K562 (cell line): ENCODE data around the gene AMH. TPM values are rescaled to one million over a fixed set of nuclear protein-coding genes. Genes with fewer than 3 reads are reported as not detected.

Source experiments
- polyA plus RNA-seq, 8 experiments: library from polyadenylated mRNA; depleted of rRNA in 4 of 8; stranded (reverse) in 5 of 8; unstranded in 3 of 8; fragments of >200 nt; fragmentation: Nextera tagmentation in 2 of 8; fragmentation: Illumina TruSeq in 1 of 8; extraction: Ambion mirVana in 2 of 8; extraction: Trizol in 1 of 8; gene quantifications; 2 replicates each; pipeline versions ENCODE4 v1.2.1 to v1.2.3, GENCODE V29; 2011 to 2014; ENCODE audit warnings: inconsistent platforms in 1 of 8, missing spikeins in 1 of 8
- total RNA-seq, 7 experiments: library from RNA; depleted of rRNA in 6 of 7; stranded (reverse); fragments of >200 nt in 6 of 7; fragmentation: Illumina TruSeq in 2 of 7; extraction: Trizol in 2 of 7; gene quantifications; 2 replicates each; pipeline versions ENCODE4 v1.2.1 to v1.2.3, GENCODE V29; 2011 to 2021; ENCODE audit warnings: low replicate concordance in 1 of 7
- TF ChIP-seq, protein P1 (sequence below): fragments of 450-650 bp; IDR thresholded peaks from 2 replicates; pipeline ENCODE4 v1.6.1; 2016; ENCODE audit warnings: mild to moderate bottlenecking, moderate library complexity

AMH gene
- total and polyA plus RNA-seq, 9 of the 15 experiments (the other 6 are each of a cell fraction or from before 2014, with no cell fraction given) = 0.29 to 27.4 (median 2.6) TPM; not detected in 2

DNA sequence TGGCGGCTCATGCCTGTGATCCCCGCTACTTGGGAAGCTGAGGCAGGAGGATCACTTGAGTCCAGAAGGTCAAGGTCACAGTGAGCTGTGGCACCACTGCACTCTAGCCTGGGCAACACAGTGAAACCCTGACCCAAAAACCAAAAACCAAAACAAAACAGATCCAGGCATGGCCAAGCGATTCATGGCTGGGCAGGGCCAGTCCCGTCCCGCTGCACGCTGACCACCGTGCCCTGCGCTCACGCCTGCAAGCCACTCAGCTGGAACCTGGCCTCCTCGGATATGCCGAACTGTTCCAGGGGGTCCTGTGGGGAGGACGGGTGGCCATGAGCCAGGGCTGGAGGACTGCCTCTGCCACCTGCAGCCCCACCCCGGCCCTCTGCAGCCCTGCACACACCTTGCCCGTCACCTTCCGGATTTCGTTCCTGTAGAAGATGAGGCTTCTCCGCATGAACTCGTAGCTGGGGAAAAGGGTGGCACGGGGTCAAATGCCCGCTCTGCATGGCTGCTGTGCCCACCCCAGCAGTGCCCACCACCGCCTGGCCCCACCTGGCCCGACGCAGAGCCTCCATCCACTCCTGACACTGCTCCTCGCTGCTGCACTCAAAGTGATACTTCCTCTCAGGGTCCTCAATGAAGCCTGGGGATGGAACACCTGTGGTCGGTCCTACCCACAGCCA lies 15.4 kb upstream of the AMH start (continued):
- TF ChIP-seq, protein P1, sequence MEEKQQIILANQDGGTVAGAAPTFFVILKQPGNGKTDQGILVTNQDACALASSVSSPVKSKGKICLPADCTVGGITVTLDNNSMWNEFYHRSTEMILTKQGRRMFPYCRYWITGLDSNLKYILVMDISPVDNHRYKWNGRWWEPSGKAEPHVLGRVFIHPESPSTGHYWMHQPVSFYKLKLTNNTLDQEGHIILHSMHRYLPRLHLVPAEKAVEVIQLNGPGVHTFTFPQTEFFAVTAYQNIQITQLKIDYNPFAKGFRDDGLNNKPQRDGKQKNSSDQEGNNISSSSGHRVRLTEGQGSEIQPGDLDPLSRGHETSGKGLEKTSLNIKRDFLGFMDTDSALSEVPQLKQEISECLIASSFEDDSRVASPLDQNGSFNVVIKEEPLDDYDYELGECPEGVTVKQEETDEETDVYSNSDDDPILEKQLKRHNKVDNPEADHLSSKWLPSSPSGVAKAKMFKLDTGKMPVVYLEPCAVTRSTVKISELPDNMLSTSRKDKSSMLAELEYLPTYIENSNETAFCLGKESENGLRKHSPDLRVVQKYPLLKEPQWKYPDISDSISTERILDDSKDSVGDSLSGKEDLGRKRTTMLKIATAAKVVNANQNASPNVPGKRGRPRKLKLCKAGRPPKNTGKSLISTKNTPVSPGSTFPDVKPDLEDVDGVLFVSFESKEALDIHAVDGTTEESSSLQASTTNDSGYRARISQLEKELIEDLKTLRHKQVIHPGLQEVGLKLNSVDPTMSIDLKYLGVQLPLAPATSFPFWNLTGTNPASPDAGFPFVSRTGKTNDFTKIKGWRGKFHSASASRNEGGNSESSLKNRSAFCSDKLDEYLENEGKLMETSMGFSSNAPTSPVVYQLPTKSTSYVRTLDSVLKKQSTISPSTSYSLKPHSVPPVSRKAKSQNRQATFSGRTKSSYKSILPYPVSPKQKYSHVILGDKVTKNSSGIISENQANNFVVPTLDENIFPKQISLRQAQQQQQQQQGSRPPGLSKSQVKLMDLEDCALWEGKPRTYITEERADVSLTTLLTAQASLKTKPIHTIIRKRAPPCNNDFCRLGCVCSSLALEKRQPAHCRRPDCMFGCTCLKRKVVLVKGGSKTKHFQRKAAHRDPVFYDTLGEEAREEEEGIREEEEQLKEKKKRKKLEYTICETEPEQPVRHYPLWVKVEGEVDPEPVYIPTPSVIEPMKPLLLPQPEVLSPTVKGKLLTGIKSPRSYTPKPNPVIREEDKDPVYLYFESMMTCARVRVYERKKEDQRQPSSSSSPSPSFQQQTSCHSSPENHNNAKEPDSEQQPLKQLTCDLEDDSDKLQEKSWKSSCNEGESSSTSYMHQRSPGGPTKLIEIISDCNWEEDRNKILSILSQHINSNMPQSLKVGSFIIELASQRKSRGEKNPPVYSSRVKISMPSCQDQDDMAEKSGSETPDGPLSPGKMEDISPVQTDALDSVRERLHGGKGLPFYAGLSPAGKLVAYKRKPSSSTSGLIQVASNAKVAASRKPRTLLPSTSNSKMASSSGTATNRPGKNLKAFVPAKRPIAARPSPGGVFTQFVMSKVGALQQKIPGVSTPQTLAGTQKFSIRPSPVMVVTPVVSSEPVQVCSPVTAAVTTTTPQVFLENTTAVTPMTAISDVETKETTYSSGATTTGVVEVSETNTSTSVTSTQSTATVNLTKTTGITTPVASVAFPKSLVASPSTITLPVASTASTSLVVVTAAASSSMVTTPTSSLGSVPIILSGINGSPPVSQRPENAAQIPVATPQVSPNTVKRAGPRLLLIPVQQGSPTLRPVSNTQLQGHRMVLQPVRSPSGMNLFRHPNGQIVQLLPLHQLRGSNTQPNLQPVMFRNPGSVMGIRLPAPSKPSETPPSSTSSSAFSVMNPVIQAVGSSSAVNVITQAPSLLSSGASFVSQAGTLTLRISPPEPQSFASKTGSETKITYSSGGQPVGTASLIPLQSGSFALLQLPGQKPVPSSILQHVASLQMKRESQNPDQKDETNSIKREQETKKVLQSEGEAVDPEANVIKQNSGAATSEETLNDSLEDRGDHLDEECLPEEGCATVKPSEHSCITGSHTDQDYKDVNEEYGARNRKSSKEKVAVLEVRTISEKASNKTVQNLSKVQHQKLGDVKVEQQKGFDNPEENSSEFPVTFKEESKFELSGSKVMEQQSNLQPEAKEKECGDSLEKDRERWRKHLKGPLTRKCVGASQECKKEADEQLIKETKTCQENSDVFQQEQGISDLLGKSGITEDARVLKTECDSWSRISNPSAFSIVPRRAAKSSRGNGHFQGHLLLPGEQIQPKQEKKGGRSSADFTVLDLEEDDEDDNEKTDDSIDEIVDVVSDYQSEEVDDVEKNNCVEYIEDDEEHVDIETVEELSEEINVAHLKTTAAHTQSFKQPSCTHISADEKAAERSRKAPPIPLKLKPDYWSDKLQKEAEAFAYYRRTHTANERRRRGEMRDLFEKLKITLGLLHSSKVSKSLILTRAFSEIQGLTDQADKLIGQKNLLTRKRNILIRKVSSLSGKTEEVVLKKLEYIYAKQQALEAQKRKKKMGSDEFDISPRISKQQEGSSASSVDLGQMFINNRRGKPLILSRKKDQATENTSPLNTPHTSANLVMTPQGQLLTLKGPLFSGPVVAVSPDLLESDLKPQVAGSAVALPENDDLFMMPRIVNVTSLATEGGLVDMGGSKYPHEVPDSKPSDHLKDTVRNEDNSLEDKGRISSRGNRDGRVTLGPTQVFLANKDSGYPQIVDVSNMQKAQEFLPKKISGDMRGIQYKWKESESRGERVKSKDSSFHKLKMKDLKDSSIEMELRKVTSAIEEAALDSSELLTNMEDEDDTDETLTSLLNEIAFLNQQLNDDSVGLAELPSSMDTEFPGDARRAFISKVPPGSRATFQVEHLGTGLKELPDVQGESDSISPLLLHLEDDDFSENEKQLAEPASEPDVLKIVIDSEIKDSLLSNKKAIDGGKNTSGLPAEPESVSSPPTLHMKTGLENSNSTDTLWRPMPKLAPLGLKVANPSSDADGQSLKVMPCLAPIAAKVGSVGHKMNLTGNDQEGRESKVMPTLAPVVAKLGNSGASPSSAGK = no peak
